Measurements from ENCODE around the gene DENND1A.

DNA sequence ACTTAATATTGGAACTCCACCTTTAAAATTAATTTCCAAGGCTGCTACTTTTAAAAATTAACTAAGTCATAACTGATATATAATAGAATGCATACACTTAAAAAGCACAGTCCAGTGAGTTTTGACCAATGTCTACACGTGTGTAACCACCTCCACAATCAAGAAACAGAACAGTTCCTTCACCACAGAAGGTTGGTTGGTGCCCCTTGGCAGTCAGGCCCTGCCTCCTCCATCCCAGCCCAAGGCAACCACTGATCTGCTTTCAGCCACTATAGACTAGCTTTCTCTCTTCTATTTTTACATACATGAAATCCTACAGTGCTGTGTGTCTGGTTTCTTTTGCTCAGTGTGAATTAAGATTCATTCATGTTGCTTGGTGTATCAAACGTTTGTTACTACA lies 358.7 kb downstream of the DENND1A start:
- TF ChIP-seq POLR2AphosphoS5 (IDR thresholded peaks at IDR 0.05; ENCODE audit: borderline replicate concordance, low read depth, low read length): no peak
- TF ChIP-seq EZH2 (IDR thresholded peaks at IDR 0.05): no peak
- no peak for TF ChIP-seq FOXP2 (optimal IDR thresholded peaks at IDR 0.05; ENCODE audit: control extremely low read depth, extremely low read length, insufficient read depth)
